ENCODE results near the gene IPO11.
"Not testable (repeated sequence)": the region's sequence is repeated elsewhere in the genome, so short reads cannot be mapped to it uniquely, and the experiment has no call there.

Gene IPO11

GRCh38 chr5:62448528-62448927, 36.0 kb downstream of the IPO11 start:
- DNase-seq (ENCODE audit: low spot score), result no peak

GRCh38 chr5:62450259-62450658, 37.7 kb downstream of the IPO11 start:
- no peak for DNase-seq (ENCODE audit: low spot score)

- DNase-seq (ENCODE audit: low spot score), result no peak
Observed at GRCh38 chr5:62457071-62457470, 44.5 kb downstream of the IPO11 start.

DNA sequence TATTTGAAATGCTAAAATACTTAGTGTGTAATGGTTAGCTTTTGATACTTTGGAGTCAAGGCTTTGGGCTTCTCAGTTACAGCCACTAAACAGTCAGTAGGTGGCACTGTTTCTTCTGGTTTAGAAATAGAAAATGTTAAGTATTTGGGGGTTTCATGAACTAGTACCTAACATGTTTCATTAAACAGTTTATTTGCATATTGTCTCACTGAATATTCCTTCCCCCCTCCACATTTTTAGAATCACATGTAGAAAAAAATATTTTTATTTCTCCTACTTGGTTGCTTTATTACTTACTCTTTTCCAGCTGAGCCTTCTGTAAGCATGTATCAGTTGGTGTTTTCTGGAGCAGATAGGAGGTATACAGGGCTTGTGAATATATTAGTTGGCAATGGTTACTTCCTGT, 48.0 kb downstream of the IPO11 start:
- peak; percentile 22 for DNase-seq (ENCODE audit: low spot score)

DNA sequence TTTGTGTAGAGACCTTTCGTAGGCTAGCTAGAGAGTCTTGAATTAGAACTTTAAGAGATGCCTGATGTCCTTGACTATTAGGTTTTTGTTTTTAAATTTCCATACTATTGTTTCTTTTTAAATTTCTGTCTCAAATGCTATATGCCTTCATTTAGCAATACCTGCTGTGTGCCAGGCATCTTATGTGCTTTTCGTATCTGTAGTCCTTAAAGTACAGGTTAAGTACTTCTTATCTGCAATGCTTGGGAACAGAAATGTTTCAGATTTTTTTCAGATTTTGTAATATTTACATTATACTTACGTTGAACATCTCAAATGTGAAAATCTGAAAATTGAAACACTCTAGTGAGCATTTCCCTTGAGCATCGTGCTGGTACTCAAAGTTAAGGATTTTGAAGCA, 49.0 kb downstream of the IPO11 start:
- no peak for DNase-seq (ENCODE audit: low spot score)

DNA sequence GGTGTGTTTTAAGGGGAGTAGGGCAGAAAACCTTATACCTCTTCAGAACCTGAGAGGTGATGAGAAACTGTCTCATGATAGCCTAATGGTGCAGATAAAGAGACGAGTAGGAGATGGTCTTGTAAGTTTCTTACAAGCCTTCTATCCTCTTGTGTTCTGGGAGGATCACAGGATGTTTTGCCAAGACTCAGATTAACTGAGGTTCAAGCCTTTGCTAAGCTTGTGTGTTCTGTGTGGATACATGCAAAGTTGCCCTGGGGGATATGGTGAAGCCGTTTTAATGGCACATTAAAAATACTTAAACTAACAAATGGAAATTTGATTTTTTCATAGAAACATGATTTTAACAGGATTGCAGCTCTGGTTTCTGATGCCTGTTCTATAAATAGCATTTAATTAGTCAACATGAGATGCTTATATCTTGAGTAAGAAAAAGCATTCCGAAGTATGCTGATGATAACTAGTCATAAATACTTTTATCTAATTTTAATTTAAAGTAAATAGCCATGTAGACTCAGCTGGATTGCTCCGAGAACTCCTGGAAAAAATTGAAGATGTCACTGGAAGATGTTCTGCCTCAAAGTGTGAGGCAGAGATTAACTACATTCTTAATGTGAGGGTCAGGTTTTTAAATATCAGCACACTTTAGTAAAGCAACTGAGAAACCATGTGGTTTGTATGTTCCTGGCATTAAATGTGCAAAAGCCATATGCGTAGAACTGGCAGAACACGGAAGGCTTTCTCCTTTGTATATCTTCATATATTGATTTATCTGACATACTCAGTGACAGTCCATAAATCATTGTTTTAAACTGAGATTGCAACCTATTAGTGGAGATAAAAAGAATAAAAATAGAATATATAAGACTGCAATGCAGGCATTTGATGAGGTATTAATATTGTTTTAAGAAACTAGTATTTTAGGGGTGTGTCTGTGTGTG, 53.7 kb downstream of the IPO11 start:
- DNase-seq (ENCODE audit: low spot score), result no peak

DNA sequence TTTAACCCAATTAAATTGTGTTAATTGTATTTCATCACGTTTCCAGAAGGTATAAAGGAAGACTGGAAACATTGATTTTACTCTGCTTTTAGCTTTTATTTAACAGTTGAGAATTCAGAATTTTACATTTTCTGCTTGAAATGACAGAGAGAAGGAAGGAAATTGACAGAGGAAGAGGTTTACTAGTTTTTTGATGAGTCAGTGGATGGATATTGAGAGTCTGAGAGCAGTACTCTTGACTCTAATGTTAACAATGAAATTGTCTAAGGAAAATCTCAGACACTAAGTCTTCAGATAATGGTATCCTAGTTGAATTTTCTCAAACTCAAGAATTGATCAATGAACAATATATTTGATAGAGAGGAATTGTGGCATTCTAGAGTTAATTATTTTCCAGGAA, 60.6 kb downstream of the IPO11 start:
- no peak for DNase-seq (ENCODE audit: low spot score)

DNA sequence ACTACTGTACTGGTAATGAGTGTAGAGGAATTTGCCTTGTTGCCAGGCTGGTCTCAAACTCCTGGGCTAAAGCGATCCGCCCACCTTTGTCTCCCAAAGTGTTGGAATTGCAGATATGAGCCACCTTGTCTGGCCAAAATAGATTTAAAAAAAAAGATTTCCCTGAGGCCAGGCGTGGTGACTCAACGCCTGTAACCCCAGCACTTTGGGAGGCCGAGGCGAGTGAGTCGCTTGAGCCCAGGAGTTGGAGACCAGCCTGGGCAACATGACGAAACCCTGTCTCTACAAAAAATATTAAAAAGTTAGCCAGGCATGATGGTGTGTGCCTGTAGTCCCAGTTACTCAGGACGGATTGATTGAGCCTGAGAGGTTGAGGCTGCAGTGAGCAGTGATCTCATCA, 62.5 kb downstream of the IPO11 start:
- DNase-seq (ENCODE audit: low spot score), result no peak

DNA sequence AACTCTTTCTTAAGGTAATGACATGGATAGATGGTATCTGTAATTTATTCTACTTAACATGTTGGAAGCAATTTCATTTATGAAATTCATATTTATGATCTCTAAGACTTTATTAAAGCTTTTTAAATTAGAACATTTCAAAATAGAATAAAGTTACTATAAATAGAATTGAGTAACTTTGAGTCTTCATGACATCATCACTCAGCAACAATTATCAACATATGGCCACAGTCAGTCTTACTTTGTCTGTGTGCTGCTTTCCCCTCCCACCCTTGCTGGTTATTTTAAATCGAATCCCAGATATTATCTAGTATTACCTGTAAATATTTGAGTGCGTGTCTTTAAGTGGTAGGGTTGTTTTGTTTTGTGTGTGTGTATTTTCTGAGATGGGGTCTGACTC, 65.2 kb downstream of the IPO11 start:
- peak; percentile 8 for DNase-seq (ENCODE audit: low spot score)

DNA sequence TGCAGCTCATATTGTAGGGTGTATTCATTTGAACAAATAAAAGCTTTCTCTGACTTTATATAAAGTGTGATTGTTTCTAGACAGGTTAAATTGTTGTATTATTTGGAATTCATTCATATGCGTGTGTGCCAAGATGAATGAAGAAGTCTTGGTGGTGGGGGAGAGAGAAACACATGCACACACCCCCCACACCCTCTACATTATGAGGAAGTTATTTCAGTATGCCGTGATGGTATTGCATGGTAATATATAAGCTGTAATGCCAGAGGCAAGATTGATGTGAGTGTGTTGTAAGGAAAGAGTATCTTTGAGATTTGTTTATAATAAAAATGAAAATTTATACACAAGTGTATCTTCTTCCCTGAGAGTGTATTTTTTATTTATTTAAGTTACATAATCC, 71.0 kb downstream of the IPO11 start:
- no peak for DNase-seq (ENCODE audit: low spot score)

- DNase-seq (ENCODE audit: low spot score), result no peak
Observed at GRCh38 chr5:62486672-62487071, 74.1 kb downstream of the IPO11 start.

- DNase-seq (ENCODE audit: low spot score), result no peak
Observed at GRCh38 chr5:62488531-62488930, 76.0 kb downstream of the IPO11 start.

- DNase-seq (ENCODE audit: low spot score), result no peak
Observed at GRCh38 chr5:62489471-62489870, 76.9 kb downstream of the IPO11 start.

- DNase-seq (ENCODE audit: low spot score), result no peak
Observed at GRCh38 chr5:62494772-62495171, 82.2 kb downstream of the IPO11 start.

- DNase-seq (ENCODE audit: low spot score), result no peak
Observed at GRCh38 chr5:62496876-62497275, 84.3 kb downstream of the IPO11 start.

- DNase-seq (ENCODE audit: low spot score), result no peak
Observed at GRCh38 chr5:62498961-62499360, 86.4 kb downstream of the IPO11 start.

- DNase-seq (ENCODE audit: low spot score), result no peak
Observed at GRCh38 chr5:62499756-62500155, 87.2 kb downstream of the IPO11 start.

- no peak for DNase-seq (ENCODE audit: low spot score)
Observed at GRCh38 chr5:62502456-62503101, 90.0 kb downstream of the IPO11 start.

DNA sequence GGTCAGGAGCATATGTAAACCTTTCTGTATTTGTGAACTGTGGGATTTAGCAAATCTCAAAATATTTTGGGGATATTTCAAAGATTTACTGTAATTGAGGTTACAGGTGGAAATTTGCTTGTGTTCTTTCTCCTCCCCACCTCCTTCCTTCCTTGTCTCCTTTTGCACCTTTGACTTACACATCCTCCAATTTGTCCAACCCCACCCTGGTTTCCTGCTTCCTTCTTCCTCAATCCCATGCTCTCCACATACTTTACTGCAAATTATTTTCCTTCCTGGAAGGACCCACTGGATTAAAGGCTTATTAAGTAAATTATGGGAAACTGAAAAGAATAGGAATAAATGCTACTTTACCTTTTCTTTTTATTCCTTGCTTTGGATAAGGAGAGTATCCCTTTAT, 91.6 kb downstream of the IPO11 start:
- no peak for DNase-seq (ENCODE audit: low spot score)

DNA sequence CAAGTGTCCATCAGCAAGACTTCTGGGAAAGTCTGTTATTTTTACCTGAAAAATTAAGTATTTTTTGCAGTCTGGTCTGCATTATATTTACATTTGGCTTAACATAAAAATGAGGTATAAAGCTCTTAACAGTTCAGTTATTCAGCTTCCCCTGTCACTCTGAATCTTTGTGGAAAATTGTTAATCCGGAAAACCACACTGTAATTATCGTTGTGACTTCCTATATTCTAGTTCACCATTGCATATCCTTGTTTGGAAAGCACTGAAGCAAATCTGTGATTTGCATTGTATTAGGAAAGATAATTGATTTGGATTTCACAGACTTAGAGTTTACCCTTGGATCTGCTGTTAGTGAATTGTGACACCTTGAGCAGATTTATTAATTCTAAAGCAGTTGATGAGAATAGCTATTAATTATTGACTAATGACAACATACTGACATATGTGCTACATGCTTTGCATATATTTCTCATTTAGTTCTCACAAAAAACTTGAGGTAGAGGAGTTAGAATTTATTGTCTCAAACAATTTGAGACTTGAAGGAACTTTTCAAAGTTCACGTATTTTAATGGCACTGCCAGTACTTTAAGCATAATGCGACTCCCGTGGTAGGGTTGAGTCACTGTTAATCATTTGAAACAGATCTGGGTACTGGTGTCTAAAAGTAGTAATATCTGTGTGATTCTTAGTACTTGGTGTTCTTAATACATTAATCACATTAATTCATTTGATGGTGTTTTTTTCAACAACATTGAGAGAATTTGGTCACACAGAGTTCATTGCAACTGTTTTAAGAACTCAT, 94.3 kb downstream of the IPO11 start:
- no peak for DNase-seq (ENCODE audit: low spot score)

GRCh38 chr5:62508760-62509159, 96.2 kb downstream of the IPO11 start:
- not testable (repeated sequence) for DNase-seq (ENCODE audit: low spot score)

DNA sequence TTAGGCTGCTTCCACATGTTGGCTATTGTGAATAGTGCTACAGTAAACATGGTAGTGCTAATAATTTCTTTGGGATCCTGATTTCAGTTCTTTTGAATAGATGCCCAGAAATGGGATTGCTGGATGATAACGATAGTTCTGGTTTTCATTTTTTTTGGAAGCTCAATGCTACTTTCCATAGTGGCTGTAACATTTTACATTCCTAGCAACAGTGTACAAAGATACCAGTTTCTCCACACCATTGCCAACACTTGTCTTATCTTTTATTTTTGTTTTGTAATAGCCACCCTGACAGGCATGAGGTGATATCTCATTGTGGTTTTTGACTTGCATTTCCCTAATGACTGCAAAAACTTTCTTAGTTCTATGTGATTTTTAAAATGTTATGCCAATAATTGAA, 97.2 kb downstream of the IPO11 start:
- DNase-seq (ENCODE audit: low spot score), result no peak

- not testable (repeated sequence) for DNase-seq (ENCODE audit: low spot score)
Observed at GRCh38 chr5:62513085-62513484, 100.5 kb downstream of the IPO11 start.
